Measurements from ENCODE around the gene DDX25. TPM values are rescaled to one million over a fixed set of nuclear protein-coding genes. Genes with fewer than 3 reads are reported as not detected.

The DDX25 gene
- total and polyA plus RNA-seq, 2 of the 13 experiments (the other 11 are each of a cell fraction or from before 2014, with no cell fraction given), result 0.17 to 0.29 TPM

- TF ChIP-seq ZKSCAN8 (CRISPR knock-in tag; IDR thresholded peaks at IDR 0.05; ENCODE audit: borderline replicate concordance) (no peak), ZNF878 (CRISPR knock-in tag; IDR thresholded peaks at IDR 0.05) (no peak), ZNF143 (CRISPR knock-in tag; IDR thresholded peaks at IDR 0.05) (no peak), ARID3A (IDR thresholded peaks at IDR 0.05; ENCODE audit: low read depth, low read length) (0 out of 2 replicates have a peak, but pooled peaks have one; percentile 37), CTCF (CRISPR knock-in tag; IDR thresholded peaks at IDR 0.05) (peak; percentile 86), SRF (IDR thresholded peaks at IDR 0.05; ENCODE audit: low read depth, low read length) (0 out of 2 replicates have a peak, but pooled peaks have one; percentile 26), SRSF9 (IDR thresholded peaks at IDR 0.05; ENCODE audit: borderline replicate concordance, insufficient read depth, low read depth, low read length, poor library complexity, severe bottlenecking) (no peak), THAP8 (CRISPR knock-in tag; IDR thresholded peaks at IDR 0.05; ENCODE audit: borderline replicate concordance) (no peak), PPARG (CRISPR knock-in tag; conservative IDR thresholded peaks at IDR 0.05) (0 out of 2 replicates have a peak, but pooled peaks have one; percentile 19), MIER3 (CRISPR knock-in tag; IDR thresholded peaks at IDR 0.05; ENCODE audit: borderline replicate concordance) (peak; percentile 40; the same call in 1 of the 2 replicates), RORA (CRISPR knock-in tag; IDR thresholded peaks at IDR 0.05) (no peak), STAG1 (CRISPR knock-in tag; IDR thresholded peaks at IDR 0.05) (peak; percentile 95)
These were observed 18.8 kb downstream of the DDX25 start (continued) for GRCh38 chr11:125923012-125923579.
